Measurements from ENCODE around the gene CD48.
A peak's percentile ranks its signal among the peaks of the same experiment; 100 is the strongest.

The CD48 gene

GRCh38 chr1:160675641-160676410, 35.8 kb downstream of the CD48 start:
- DNase-seq: peak; percentile 84

- DNase-seq: no peak
These were observed 37.2 kb downstream of the CD48 start for GRCh38 chr1:160674415-160674814.

- DNase-seq: no peak
These were observed 38.6 kb downstream of the CD48 start for GRCh38 chr1:160672789-160673695.

- peak; percentile 8 for DNase-seq
These were observed 39.8 kb downstream of the CD48 start for GRCh38 chr1:160671603-160672517.

- DNase-seq: no peak
These were observed 40.9 kb downstream of the CD48 start for GRCh38 chr1:160670701-160671100.

- no peak for DNase-seq
These were observed 41.8 kb downstream of the CD48 start for GRCh38 chr1:160669802-160670201.

GRCh38 chr1:160669276-160669675, 42.3 kb downstream of the CD48 start:
- no peak for DNase-seq

- DNase-seq: no peak
These were observed 43.7 kb downstream of the CD48 start for GRCh38 chr1:160667896-160668295.

- DNase-seq: no peak
These were observed 45.6 kb downstream of the CD48 start for GRCh38 chr1:160666079-160666442.

GRCh38 chr1:160665330-160666078, 46.1 kb downstream of the CD48 start:
- DNase-seq: no peak

GRCh38 chr1:160664573-160665051, 47.0 kb downstream of the CD48 start:
- no peak for DNase-seq

GRCh38 chr1:160662910-160663309, 48.7 kb downstream of the CD48 start:
- DNase-seq: no peak

GRCh38 chr1:160659566-160659965, 52.1 kb downstream of the CD48 start:
- no peak for DNase-seq

- DNase-seq: peak; percentile 24
These were observed 52.8 kb downstream of the CD48 start for GRCh38 chr1:160658814-160659193.

GRCh38 chr1:160658162-160658813, 53.3 kb downstream of the CD48 start:
- DNase-seq: no peak

GRCh38 chr1:160657250-160657781, 54.3 kb downstream of the CD48 start:
- DNase-seq: no peak

GRCh38 chr1:160656737-160657136, 54.9 kb downstream of the CD48 start:
- DNase-seq: no peak

- no peak for DNase-seq
These were observed 58.0 kb downstream of the CD48 start for GRCh38 chr1:160653620-160654016.

GRCh38 chr1:160652924-160653619, 58.5 kb downstream of the CD48 start:
- DNase-seq: no peak

- peak; percentile 91 for DNase-seq
These were observed 59.5 kb downstream of the CD48 start for GRCh38 chr1:160652065-160652641.
